Measurements from ENCODE around the gene A2M. TPM values are rescaled to one million over a fixed set of nuclear protein-coding genes. Genes with fewer than 3 reads are reported as not detected.

A2M gene
- total RNA-seq, 2 experiments from 2014 or later = 2.7 to 3.4 TPM

- no peak for ATAC-seq (ENCODE audit: low read depth)
- Mint-ChIP-seq H3K27ac (no peak overlapping the region), H3K9me3 (peaks cover 1% of the 10 kb centered on the region), H3K36me3 (no peaks in the 10 kb centered on the region), H3K4me1 (no peaks in the 10 kb centered on the region), H3K4me3 (no peak overlapping the region), H3K27me3 (no peaks in the 10 kb centered on the region)
- POLR2A ChIA-PET = no interaction called here
- DNase-seq = no peak
Measured at GRCh38 chr12:9132008-9132535, 16.4 kb upstream of the A2M start.

GRCh38 chr12:9130244-9130643 lies 14.5 kb upstream of the A2M start:
- no peak overlapping the region for H3K27ac Mint-ChIP-seq
- no peak overlapping the region for H3K4me3 Mint-ChIP-seq
- POLR2A ChIA-PET = no interaction called here
- H3K4me1 Mint-ChIP-seq = no peaks in the 10 kb centered on the region
- no peaks in the 10 kb centered on the region for H3K36me3 Mint-ChIP-seq
- H3K27me3 Mint-ChIP-seq = no peaks in the 10 kb centered on the region
- DNase-seq = no peak
- no peak for ATAC-seq (ENCODE audit: low read depth)
- H3K9me3 Mint-ChIP-seq = peaks cover 1% of the 10 kb centered on the region

GRCh38 chr12:9127936-9128663 lies 12.4 kb upstream of the A2M start:
- ATAC-seq (ENCODE audit: low read depth) = no peak
- POLR2A ChIA-PET = no interaction called here
- no peaks in the 10 kb centered on the region for H3K4me1 Mint-ChIP-seq

DNA sequence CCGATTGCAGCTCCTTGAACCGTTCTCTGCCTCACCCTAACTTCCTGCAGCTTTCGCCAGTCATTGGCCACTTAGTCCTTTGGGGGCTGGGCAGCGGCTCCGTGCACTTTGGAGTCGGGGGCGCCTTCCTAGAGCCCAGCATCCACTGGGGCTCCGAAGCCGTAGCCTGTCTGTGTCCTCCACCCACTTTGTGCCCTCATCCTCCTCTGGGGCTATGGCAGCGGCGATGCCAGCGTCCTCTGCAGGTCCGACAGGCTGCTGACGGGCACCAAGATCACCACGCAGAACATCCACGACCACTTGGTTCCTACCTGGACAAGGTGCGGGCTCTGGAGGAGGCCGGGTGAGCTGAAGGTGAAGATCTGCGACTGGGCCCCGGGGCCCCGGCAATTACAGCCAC lies 11.8 kb upstream of the A2M start:
- no peaks in the 10 kb centered on the region for H3K27me3 Mint-ChIP-seq
- DNase-seq = no peak
- POLR2A ChIA-PET = no interaction called here
- ATAC-seq (ENCODE audit: low read depth) = no peak
- H3K4me3 Mint-ChIP-seq = no peak overlapping the region
- H3K9me3 Mint-ChIP-seq = peaks cover 1% of the 10 kb centered on the region
- no peaks in the 10 kb centered on the region for H3K36me3 Mint-ChIP-seq
- no peak overlapping the region for H3K27ac Mint-ChIP-seq
- H3K4me1 Mint-ChIP-seq = no peaks in the 10 kb centered on the region

More at GRCh38 chr12:9127936-9128663, 12.4 kb upstream of the A2M start:
- no peak for DNase-seq
- no peak overlapping the region for H3K27ac Mint-ChIP-seq
- H3K4me3 Mint-ChIP-seq = no peak overlapping the region
- H3K27me3 Mint-ChIP-seq = no peaks in the 10 kb centered on the region
- H3K9me3 Mint-ChIP-seq = peaks cover 1% of the 10 kb centered on the region
- no peaks in the 10 kb centered on the region for H3K36me3 Mint-ChIP-seq

- Mint-ChIP-seq H3K27me3 (peaks cover 2% of the 10 kb centered on the region), H3K4me1 (no peaks in the 10 kb centered on the region), H3K36me3 (no peaks in the 10 kb centered on the region), H3K9me3 (no peaks in the 10 kb centered on the region), H3K4me3 (no peak overlapping the region), H3K27ac (no peak overlapping the region)
- DNase-seq (no peak), ATAC-seq (ENCODE audit: low read depth) (no peak)
- POLR2A ChIA-PET = no interaction called here
Measured at GRCh38 chr12:9124383-9125031, 8.8 kb upstream of the A2M start.

DNA sequence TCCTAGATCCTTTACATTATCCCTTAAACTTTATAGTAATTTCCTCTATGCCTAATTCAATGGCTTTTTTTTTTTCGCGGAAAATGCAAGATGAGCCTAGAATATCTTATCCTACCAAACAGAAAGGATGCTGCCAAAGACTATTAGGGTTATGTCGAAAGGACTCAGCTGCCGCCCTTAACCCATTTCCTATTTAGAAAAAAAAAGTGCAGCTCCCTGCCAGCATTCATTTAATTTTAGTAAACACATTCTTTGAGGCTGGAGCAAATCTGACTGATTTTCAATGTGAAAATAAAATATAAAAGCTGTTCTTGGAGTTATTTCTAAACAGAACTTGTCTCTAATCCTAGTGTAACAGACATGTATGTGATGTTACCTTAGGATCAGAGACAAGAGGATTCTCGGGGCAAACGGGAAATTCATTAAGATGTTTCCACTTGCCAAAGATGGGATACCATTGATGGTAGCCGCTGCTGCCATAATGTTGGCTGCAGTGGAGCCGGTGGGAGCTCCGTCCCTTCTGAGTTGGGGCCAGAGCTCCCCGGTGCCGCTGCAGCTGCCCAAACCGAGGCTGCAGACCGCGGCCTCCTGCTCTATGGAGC lies 8.2 kb upstream of the A2M start:
- DNase-seq (no peak), ATAC-seq (ENCODE audit: low read depth) (no peak)
- POLR2A ChIA-PET = no interaction called here
- no peak overlapping the region for H3K27ac Mint-ChIP-seq
- H3K36me3 Mint-ChIP-seq = no peaks in the 10 kb centered on the region
- H3K4me1 Mint-ChIP-seq = no peaks in the 10 kb centered on the region
- no peaks in the 10 kb centered on the region for H3K9me3 Mint-ChIP-seq
- peaks cover 2% of the 10 kb centered on the region for H3K27me3 Mint-ChIP-seq
- no peak overlapping the region for H3K4me3 Mint-ChIP-seq

GRCh38 chr12:9122091-9122609 lies 6.4 kb upstream of the A2M start:
- peaks cover 2% of the 10 kb centered on the region for H3K4me1 Mint-ChIP-seq
- ATAC-seq (ENCODE audit: low read depth) (no peak), DNase-seq (no peak)
- H3K27ac Mint-ChIP-seq = no peak overlapping the region
- no peak overlapping the region for H3K4me3 Mint-ChIP-seq
- H3K9me3 Mint-ChIP-seq = no peaks in the 10 kb centered on the region
- no peaks in the 10 kb centered on the region for H3K36me3 Mint-ChIP-seq
- H3K27me3 Mint-ChIP-seq = peaks cover 5% of the 10 kb centered on the region
- POLR2A ChIA-PET = no interaction called here

DNA sequence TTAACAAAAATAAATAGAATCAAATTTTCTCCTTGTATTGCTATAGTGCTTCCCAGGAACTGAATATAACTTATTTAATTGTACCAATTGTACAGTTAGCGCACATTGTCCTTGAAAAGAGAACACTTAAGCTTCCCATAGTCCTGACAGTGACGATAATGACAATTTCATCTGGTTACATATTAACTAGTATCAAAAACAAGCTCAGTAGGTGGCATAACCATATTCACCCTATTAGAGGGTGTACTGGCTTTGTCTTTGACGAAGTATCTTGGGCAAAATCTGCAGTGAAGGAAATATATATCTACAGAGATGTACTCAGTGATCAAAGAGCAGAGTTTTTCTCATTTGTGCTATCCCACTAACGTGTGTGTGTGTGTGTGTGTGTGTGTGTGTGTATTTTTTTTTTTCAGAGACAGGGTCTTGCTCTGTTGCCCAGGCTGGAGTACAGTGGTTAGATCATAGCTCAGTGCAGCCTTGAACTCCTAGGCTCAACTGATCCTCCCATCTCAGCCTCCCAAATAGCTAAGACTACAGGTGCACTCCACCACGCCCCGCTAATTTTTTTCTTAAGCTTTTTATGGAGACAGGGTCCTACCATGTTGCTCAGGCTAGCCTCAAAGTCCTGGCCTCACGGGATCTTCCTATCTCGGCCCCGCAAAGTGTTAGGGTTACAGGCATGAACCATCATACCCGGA lies 4.9 kb upstream of the A2M start:
- ATAC-seq (ENCODE audit: low read depth) (no peak), DNase-seq (no peak)
- H3K27me3 Mint-ChIP-seq = peaks cover 5% of the 10 kb centered on the region
- no peaks in the 10 kb centered on the region for H3K36me3 Mint-ChIP-seq
- H3K27ac Mint-ChIP-seq = no peak overlapping the region
- no peaks in the 10 kb centered on the region for H3K9me3 Mint-ChIP-seq
- H3K4me3 Mint-ChIP-seq = no peak overlapping the region
- POLR2A ChIA-PET = no interaction called here
- H3K4me1 Mint-ChIP-seq = peaks cover 10% of the 10 kb centered on the region

DNA sequence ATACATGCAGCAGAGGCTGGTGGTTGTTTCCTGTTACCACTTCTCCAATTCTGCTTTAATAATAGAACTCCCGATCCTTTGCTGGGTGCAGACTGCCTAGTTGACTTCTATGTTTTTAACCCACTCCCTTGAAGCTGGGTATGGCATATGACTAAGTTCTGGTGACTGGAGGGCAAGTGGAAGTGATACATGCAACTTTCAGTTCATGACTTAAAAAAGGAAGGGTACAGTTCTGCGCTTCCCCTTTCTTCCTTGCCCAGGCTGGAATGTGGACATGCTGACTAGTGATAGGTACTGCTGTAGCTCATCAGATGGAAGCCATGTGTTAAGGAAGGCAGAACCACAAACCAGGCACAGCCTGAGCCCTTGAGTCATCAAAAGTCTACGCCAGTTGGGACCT lies 2.4 kb upstream of the A2M start:
- no peaks in the 10 kb centered on the region for H3K9me3 Mint-ChIP-seq
- peaks cover 10% of the 10 kb centered on the region for H3K4me1 Mint-ChIP-seq
- DNase-seq (no peak), ATAC-seq (ENCODE audit: low read depth) (no peak)
- H3K27me3 Mint-ChIP-seq = peaks cover 6% of the 10 kb centered on the region
- H3K27ac Mint-ChIP-seq = no peak overlapping the region
- H3K4me3 Mint-ChIP-seq = no peak overlapping the region
- POLR2A ChIA-PET = no interaction called here
- no peaks in the 10 kb centered on the region for H3K36me3 Mint-ChIP-seq

- H3K27me3 Mint-ChIP-seq = peaks cover 5% of the 10 kb centered on the region
- no peak overlapping the region for H3K4me3 Mint-ChIP-seq
- H3K36me3 Mint-ChIP-seq = no peaks in the 10 kb centered on the region
- no peak for ATAC-seq (ENCODE audit: low read depth)
- H3K4me1 Mint-ChIP-seq = peaks cover 10% of the 10 kb centered on the region
- no peaks in the 10 kb centered on the region for H3K9me3 Mint-ChIP-seq
- POLR2A ChIA-PET = no interaction called here
- DNase-seq = no peak
- no peak overlapping the region for H3K27ac Mint-ChIP-seq
Measured at GRCh38 chr12:9114946-9115345, 773 bp downstream of the A2M start.

- POLR2A ChIA-PET = no interaction called here
- peaks cover 10% of the 10 kb centered on the region for H3K4me1 Mint-ChIP-seq
- ATAC-seq (ENCODE audit: low read depth) (no peak), DNase-seq (no peak)
- peaks cover 5% of the 10 kb centered on the region for H3K27me3 Mint-ChIP-seq
- H3K36me3 Mint-ChIP-seq = no peaks in the 10 kb centered on the region
- no peaks in the 10 kb centered on the region for H3K9me3 Mint-ChIP-seq
- H3K4me3 Mint-ChIP-seq = no peak overlapping the region
- H3K27ac Mint-ChIP-seq = no peak overlapping the region
Measured at GRCh38 chr12:9113987-9114309, 1.8 kb downstream of the A2M start.

- Mint-ChIP-seq H3K4me1 (peaks cover 10% of the 10 kb centered on the region), H3K27ac (no peak overlapping the region), H3K9me3 (no peaks in the 10 kb centered on the region), H3K4me3 (no peak overlapping the region), H3K27me3 (peaks cover 5% of the 10 kb centered on the region), H3K36me3 (no peaks in the 10 kb centered on the region)
- POLR2A ChIA-PET = no interaction called here
- DNase-seq (no peak), ATAC-seq (ENCODE audit: low read depth) (no peak)
Measured at GRCh38 chr12:9113296-9113986, 2.3 kb downstream of the A2M start.
